IPS-NIHi11 (cell line): ENCODE results near the gene ZNF28.
"Not testable (repeated sequence)": the region's sequence is repeated elsewhere in the genome, so short reads cannot be mapped to it uniquely, and the experiment has no call there.

Source experiments
- DNase-seq: peaks from one replicate; pipeline ENCODE4 v3.0.0; 2012; ENCODE audit warnings: mixed read lengths, low spot score

Gene ZNF28

GRCh38 chr19:52821204-52821960, at the start of gene ZNF28:
ZNF28 (minus strand) TSS chr19:52821633; CDS start chr19:52817958, 3,675 bp downstream.
- DNase-seq = peak; percentile 46

GRCh38 chr19:52868031-52868430, 46.6 kb upstream of the ZNF28 start:
- DNase-seq = not testable (repeated sequence)

- peak; percentile 72 for DNase-seq
Measured at GRCh38 chr19:52857378-52858191, 36.2 kb upstream of the ZNF28 start, which contains the start of gene ZNF468. ZNF468 (minus strand) TSS chr19:52857619; CDS start chr19:52854272, 3,347 bp downstream.

GRCh38 chr19:52856540-52857377, 35.3 kb upstream of the ZNF28 start:
- DNase-seq = peak; percentile 5

- DNase-seq = not testable (repeated sequence)
Measured at GRCh38 chr19:52847352-52847751, 25.9 kb upstream of the ZNF28 start.

- not testable (repeated sequence) for DNase-seq
Measured at GRCh38 chr19:52840825-52841465, 19.5 kb upstream of the ZNF28 start.

- not testable (repeated sequence) for DNase-seq
Measured at GRCh38 chr19:52834289-52834688, 12.9 kb upstream of the ZNF28 start.

GRCh38 chr19:52833541-52833940, 12.1 kb upstream of the ZNF28 start:
- DNase-seq = not testable (repeated sequence)

GRCh38 chr19:52829866-52830265, 8.4 kb upstream of the ZNF28 start:
- not testable (repeated sequence) for DNase-seq

- DNase-seq = no peak
Measured at GRCh38 chr19:52825765-52826164, 4.3 kb upstream of the ZNF28 start.

GRCh38 chr19:52823676-52824075, 2.2 kb upstream of the ZNF28 start:
- DNase-seq = no peak

- DNase-seq = not testable (repeated sequence)
Measured at GRCh38 chr19:52820472-52821203, 795 bp downstream of the ZNF28 start.

- DNase-seq = no peak
Measured at GRCh38 chr19:52809801-52810200, 11.6 kb downstream of the ZNF28 start.

GRCh38 chr19:52799950-52800640, 21.3 kb downstream of the ZNF28 start:
- not testable (repeated sequence) for DNase-seq

- DNase-seq = no peak
Measured at GRCh38 chr19:52789440-52789839, 32.0 kb downstream of the ZNF28 start.

GRCh38 chr19:52786464-52787354, 34.7 kb downstream of the ZNF28 start, which contains the start of gene ZNF600:
ZNF600 (minus strand) TSS chr19:52786791; CDS start chr19:52778888, 7,903 bp downstream.
- DNase-seq = peak; percentile 74

- DNase-seq = peak; percentile 12
Measured at GRCh38 chr19:52786078-52786463, 35.4 kb downstream of the ZNF28 start.

- no peak for DNase-seq
Measured at GRCh38 chr19:52785506-52785905, 35.9 kb downstream of the ZNF28 start.

GRCh38 chr19:52782864-52783263, 38.6 kb downstream of the ZNF28 start:
- DNase-seq = not testable (repeated sequence)
